ENCODE results near the gene VAV2. TPM values are rescaled to one million over a fixed set of nuclear protein-coding genes. Genes with fewer than 3 reads are reported as not detected.

Gene VAV2
- total RNA-seq, 1 experiment from 2014 or later = 9.7 TPM

GRCh38 chr9:133773889-133774655 lies 218.1 kb downstream of the VAV2 start:
- H3K4me1 ChIP-seq (ENCODE audit: insufficient read depth, low read length) = no peaks in the 10 kb centered on the region
- H3K9me3 ChIP-seq (ENCODE audit: low read length) = no peaks in the 10 kb centered on the region
- no peak overlapping the region for H3K4me3 ChIP-seq (ENCODE audit: low read length)
- H3F3A ChIP-seq (ENCODE audit: low read length, unreplicated experiment) = no peaks in the 10 kb centered on the region
- no peak overlapping the region for H3K9ac ChIP-seq (ENCODE audit: low read length)
- POLR2A ChIA-PET (ENCODE audit: unreplicated experiment) = no interaction called here
- no peaks in the 10 kb centered on the region for H3K9me2 ChIP-seq (replicated peaks; ENCODE audit: low read length)
- CTCF ChIA-PET = interaction anchor here (0.6 kb wide), 1 partner anchor 139 kb away, joined by 4 read pairs; no protein-coding TSS in a partner anchor
- no peak for DNase-seq
- ATAC-seq = no peak
- H4K20me1 ChIP-seq (ENCODE audit: low read length) = no peaks in the 10 kb centered on the region
- no peak overlapping the region for H2AFZ ChIP-seq (ENCODE audit: low read length)
- H3K4me2 ChIP-seq (ENCODE audit: low read length) = no peak overlapping the region
- H3K36me3 ChIP-seq (ENCODE audit: low read depth, low read length) = no peaks in the 10 kb centered on the region
- no TSS peak for BruUV-seq (replicated peaks)
- H3K27me3 ChIP-seq (ENCODE audit: low read length) = no peaks in the 10 kb centered on the region
- no peak for TF ChIP-seq EZH2 (IDR thresholded peaks at IDR 0.05; ENCODE audit: low read length, unreplicated experiment)
- TF ChIP-seq EZH2phosphoT487 (IDR thresholded peaks at IDR 0.05; ENCODE audit: borderline replicate concordance, low read length) = no peak
- TF ChIP-seq CTCF (conservative IDR thresholded peaks at IDR 0.05; ENCODE audit: low read depth, low read length) = no peak
- no peaks in the 10 kb centered on the region for H3K79me2 ChIP-seq (ENCODE audit: low read length)
- intact Hi-C loops (cut with micrococcal nuclease) = no loop called here
- H3K27ac ChIP-seq (ENCODE audit: low read length) = no peak overlapping the region

- no TSS peak for BruUV-seq (replicated peaks)
Measured at GRCh38 chr9:133772581-133772980, 219.5 kb downstream of the VAV2 start.

More at GRCh38 chr9:133772581-133772980, 219.5 kb downstream of the VAV2 start:
- no peaks in the 10 kb centered on the region for H3K4me1 ChIP-seq (ENCODE audit: insufficient read depth, low read length)
- intact Hi-C loops (cut with micrococcal nuclease) = no loop called here
- DNase-seq = no peak
- no peak for TF ChIP-seq CTCF (conservative IDR thresholded peaks at IDR 0.05; ENCODE audit: low read depth, low read length)
- no peak for TF ChIP-seq EZH2 (IDR thresholded peaks at IDR 0.05; ENCODE audit: low read length, unreplicated experiment)
- no peak for TF ChIP-seq EZH2phosphoT487 (IDR thresholded peaks at IDR 0.05; ENCODE audit: borderline replicate concordance, low read length)
- H3K9ac ChIP-seq (ENCODE audit: low read length) = no peak overlapping the region
- H3K36me3 ChIP-seq (ENCODE audit: low read depth, low read length) = peaks cover 7% of the 10 kb centered on the region; the same call in 1 of the 2 replicates
- H3K9me2 ChIP-seq (replicated peaks; ENCODE audit: low read length) = no peaks in the 10 kb centered on the region
- no peaks in the 10 kb centered on the region for H3K9me3 ChIP-seq (ENCODE audit: low read length)
- no peak overlapping the region for H3K4me2 ChIP-seq (ENCODE audit: low read length)
- POLR2A ChIA-PET (ENCODE audit: unreplicated experiment) = no interaction called here
- ATAC-seq = no peak
- no peaks in the 10 kb centered on the region for H4K20me1 ChIP-seq (ENCODE audit: low read length)
- no peaks in the 10 kb centered on the region for H3K79me2 ChIP-seq (ENCODE audit: low read length)
- H3K4me3 ChIP-seq (ENCODE audit: low read length) = no peak overlapping the region
- CTCF ChIA-PET = no interaction called here
- no peaks in the 10 kb centered on the region for H3K27me3 ChIP-seq (ENCODE audit: low read length)
- H2AFZ ChIP-seq (ENCODE audit: low read length) = no peak overlapping the region
- H3K27ac ChIP-seq (ENCODE audit: low read length) = no peak overlapping the region
- H3F3A ChIP-seq (ENCODE audit: low read length, unreplicated experiment) = no peaks in the 10 kb centered on the region
